OCI-LY1 (cell line): Measurements from ENCODE around the gene TTC31.

Experiments used
- CTCF ChIP-seq: fragments of 200-600 bp; sonication (generic), shearing (Covaris generic); IDR thresholded peaks from 2 replicates; pipeline ENCODE4 v1.5.1; 2017; ENCODE audit warnings: mild to moderate bottlenecking, antibody characterized with exemption, low read length, moderate library complexity, mixed read lengths
- EZH2 ChIP-seq: fragments of 200-600 bp; sonication (generic), shearing (Covaris generic); IDR thresholded peaks from 2 replicates; pipeline ENCODE4 v1.8.0; 2017; ENCODE audit warnings: borderline replicate concordance, mixed run types, mild to moderate bottlenecking, antibody characterized with exemption, low read length, moderate library complexity, mixed read lengths

GRCh38 chr2:74540291-74540690 is 57.4 kb downstream of the TTC31 start:
- no peak for TF ChIP-seq CTCF
- TF ChIP-seq EZH2 = no peak
